Measurements from ENCODE around the gene B4GALNT3.
A peak's percentile ranks its signal among the peaks of the same experiment; 100 is the strongest.

B4GALNT3 gene

DNA sequence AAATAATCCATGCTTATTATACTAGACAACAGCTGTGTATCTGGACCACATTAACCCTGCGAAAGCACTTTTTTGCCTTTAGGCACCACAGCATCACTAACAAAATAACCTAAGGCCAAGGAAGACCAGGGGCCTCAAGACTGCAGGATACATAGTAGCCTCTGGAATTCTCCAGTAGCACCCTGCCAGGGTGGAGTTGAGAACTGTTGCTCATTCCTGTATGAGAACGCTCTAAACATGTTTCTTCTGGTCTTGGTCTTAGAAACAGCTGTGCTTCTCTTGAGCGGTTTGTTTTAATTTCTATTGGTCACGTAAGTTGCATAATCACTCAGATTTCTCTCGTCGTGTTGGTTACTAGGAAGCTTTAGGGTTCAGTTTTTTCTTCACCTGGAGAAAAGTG lies 7.9 kb downstream of the B4GALNT3 start:
- no peak for DNase-seq (ENCODE audit: low spot score)

GRCh38 chr12:468671-469389 lies 9.1 kb downstream of the B4GALNT3 start:
- DNase-seq (ENCODE audit: low spot score), result no peak

DNA sequence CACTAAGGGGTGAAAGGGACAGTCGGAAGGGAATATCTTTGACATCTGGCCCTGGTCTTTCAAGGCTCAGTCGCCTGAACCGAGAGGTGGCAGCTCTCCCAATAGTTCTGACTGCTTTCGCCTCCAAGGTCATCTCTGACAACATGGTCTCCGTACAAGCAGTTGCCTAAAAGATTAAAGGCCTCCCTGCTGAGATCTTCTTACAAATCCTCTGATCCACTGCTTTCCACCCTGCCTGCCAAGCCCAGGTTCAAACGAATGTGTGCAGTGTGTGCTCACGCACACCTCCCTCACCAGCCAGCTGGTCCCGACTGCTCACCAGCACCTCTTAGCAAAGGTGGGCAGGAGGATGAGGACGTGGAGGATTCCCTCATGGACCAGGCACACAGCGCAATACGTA lies 10.4 kb downstream of the B4GALNT3 start:
- no peak for DNase-seq (ENCODE audit: low spot score)

GRCh38 chr12:473198-473597 lies 13.5 kb downstream of the B4GALNT3 start:
- no peak for DNase-seq (ENCODE audit: low spot score)

DNA sequence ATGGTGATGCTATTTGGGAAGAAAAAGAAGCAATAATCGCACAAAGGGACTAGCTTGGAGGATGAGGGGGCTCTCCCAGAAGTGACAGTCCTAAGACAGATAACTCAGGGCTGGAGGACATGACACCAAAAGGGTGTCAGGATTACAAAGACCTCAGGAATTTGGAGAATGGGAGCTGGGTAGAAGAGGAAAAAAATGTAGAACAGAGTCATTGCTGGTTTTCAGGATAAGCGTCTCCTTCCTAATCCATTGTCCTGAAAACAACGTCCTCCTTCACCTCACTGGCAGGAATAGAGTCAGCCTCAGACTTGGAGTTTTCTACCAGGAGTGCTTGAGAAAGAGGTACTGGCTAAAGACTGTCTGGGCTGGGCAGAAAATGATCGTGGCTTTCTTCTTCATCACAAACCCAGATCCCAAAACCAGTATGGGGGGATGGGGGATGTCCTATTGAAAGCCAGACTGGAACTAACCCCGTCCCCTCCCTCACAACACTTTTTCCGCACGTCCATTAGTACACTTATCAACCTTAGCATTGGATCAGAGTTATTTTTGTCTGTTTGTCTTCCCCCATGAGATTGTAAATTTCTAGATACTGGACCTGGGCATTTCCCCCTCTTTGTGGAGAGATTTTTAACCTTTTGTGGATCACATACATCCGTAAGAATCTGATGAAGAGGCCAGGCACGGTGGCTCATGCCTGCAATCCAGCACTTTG lies 14.3 kb downstream of the B4GALNT3 start:
- DNase-seq (ENCODE audit: low spot score), result peak; percentile 52

GRCh38 chr12:475286-475685 lies 15.5 kb downstream of the B4GALNT3 start:
- no peak for DNase-seq (ENCODE audit: low spot score)

DNA sequence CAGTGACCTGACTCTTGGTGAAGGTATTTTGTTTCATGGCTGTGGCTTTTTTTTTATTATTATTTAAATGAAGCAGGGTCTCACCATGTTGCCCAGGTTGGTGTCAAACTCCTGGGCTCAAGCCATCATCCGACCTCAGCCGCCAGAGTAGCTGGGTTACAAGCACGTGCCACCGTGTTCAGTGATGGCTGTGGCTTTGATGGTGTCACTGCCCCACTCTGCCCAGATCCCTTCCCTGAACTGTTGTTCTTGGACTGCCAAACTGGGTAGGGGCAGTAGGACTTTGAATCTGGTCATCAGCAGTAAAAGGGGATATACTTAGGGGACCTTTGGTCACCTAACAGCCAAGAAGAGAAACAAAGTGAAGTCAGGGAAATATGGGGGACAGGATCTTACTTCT lies 19.4 kb downstream of the B4GALNT3 start:
- DNase-seq (ENCODE audit: low spot score), result no peak

GRCh38 chr12:480831-481816 lies 21.4 kb downstream of the B4GALNT3 start:
- peak; percentile 83 for DNase-seq (ENCODE audit: low spot score)

DNA sequence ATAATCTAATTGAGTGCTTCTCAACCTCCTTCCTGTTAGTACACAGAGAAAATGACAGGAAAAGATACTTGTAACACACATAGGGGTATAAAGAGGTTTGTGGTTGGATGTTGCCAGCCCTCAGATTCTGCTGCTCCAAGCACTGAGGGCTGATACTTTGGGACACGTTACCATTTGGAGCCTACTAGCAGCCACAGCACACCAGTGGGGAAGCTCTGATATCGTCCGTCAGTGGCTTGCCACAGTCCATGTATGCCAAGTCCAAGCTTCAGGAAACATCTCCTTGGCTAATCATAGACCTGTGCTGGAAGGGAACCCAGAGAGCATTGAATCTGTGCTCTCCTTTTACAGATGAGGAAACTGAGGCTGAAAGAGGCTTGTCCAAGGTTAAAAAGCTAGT lies 22.3 kb downstream of the B4GALNT3 start:
- no peak for DNase-seq (ENCODE audit: low spot score)

DNA sequence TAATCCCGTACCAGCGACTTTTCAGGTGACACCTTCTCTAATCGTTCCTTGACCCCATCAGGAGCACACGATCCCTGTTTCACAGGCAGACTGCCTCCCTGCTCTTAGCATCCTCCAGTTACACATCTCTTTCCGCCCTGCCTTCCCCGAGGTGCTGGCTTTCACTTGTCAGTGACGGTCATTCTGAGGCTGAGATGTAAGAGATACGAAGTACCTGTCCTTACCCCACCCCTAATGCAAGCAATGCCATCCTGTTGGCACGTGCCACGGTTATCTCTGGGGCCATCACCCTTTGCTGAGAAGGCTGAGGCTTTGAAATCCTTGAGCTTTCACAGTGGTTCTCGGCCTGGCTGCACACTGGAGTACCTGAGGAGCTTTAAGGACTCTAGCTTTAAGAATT lies 24.4 kb downstream of the B4GALNT3 start:
- no peak for DNase-seq (ENCODE audit: low spot score)

- no peak for DNase-seq (ENCODE audit: low spot score)
These were observed 30.5 kb downstream of the B4GALNT3 start for GRCh38 chr12:490260-490659.

GRCh38 chr12:495466-495865 lies 35.7 kb downstream of the B4GALNT3 start:
- no peak for DNase-seq (ENCODE audit: low spot score)

GRCh38 chr12:496736-497135 lies 37.0 kb downstream of the B4GALNT3 start:
- DNase-seq (ENCODE audit: low spot score), result no peak

GRCh38 chr12:497501-498160 lies 37.9 kb downstream of the B4GALNT3 start:
- no peak for DNase-seq (ENCODE audit: low spot score)

- no peak for DNase-seq (ENCODE audit: low spot score)
These were observed 40.2 kb downstream of the B4GALNT3 start for GRCh38 chr12:499837-500458.

DNA sequence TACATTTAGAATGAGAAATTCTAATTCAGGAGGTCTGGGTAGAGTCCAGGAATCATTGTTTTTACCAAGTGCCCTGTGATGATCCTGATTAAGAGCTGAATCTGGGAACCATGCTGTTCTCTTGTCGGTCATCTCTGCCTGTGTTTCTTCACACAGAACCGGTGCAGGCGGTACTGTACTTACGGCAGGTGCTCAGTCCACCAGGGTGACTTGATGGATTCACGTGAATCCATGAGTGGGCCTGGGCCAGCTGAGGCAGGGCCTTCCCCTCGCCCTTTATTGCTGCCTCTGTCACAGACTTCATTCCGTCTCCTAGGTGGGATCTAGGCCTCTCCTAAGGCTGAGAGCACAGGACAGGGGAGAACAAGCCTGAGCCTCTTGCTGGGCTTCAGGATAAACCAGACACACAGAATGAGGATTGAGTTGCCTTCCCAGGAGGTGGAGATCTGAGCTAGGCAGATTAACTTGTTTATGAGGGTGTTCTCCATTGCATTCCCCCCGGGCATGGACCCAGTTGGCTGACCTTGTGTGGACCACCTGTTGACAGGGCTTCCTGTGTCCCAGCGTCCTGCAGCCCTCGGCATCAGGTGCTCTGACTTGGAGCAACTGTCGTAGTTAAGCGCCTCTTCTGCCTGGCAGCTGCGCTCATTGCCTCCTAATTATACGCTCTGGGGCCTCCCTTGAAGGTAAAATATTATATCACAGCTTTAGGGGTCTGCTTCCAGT lies 42.1 kb downstream of the B4GALNT3 start:
- DNase-seq (ENCODE audit: low spot score), result no peak

- DNase-seq (ENCODE audit: low spot score), result no peak
These were observed 43.5 kb downstream of the B4GALNT3 start for GRCh38 chr12:503111-503761.

- no peak for DNase-seq (ENCODE audit: low spot score)
These were observed 45.5 kb downstream of the B4GALNT3 start for GRCh38 chr12:505221-505620.

DNA sequence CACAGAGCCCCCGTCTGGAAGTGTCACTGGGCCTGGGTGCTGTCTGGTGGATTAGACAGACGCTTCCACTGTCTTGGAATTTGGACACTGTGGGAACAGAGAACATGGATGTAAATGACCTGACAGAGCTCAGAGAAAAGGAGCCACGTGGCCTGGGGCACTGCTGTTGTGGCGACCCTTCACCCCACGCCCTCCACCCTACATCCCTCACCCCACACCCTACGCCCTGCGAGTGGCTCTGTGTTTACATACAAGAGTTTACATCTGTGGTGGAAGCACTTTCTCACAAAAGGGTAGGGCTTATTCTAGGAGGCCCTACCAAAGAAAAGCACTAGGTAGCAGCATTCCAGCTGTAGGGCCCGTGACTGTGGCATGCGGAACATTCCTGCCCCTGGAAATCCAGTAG lies 47.7 kb downstream of the B4GALNT3 start:
- DNase-seq (ENCODE audit: low spot score), result no peak

GRCh38 chr12:508145-508544 lies 48.4 kb downstream of the B4GALNT3 start:
- no peak for DNase-seq (ENCODE audit: low spot score)
